AG09309 (cell line): ENCODE results near the gene RNASE12.
"Not testable (repeated sequence)": the region's sequence is repeated elsewhere in the genome, so short reads cannot be mapped to it uniquely, and the experiment has no call there.

Experiments
- DNase-seq: peaks from one replicate; pipeline ENCODE4 v3.0.0-alpha.2; 2010; ENCODE audit warnings: low read depth
- H3K4me3 ChIP-seq: 2 replicates; pipeline ENCODE4 v1.5.1; 2011; ENCODE audit warnings: mild to moderate bottlenecking, low read depth, low read length, moderate library complexity; ENCODE audit not compliant: control insufficient read depth
- CTCF ChIP-seq: IDR thresholded peaks from 2 replicates; pipeline ENCODE4 v1.5.1; 2011; ENCODE audit warnings: mild to moderate bottlenecking, low read depth, low read length, inconsistent platforms; ENCODE audit not compliant: insufficient read depth, control insufficient read depth; ENCODE audit errors: missing control alignments

The RNASE12 gene

GRCh38 chr14:20620798-20621478, 29.8 kb upstream of the RNASE12 start:
- no peak for TF ChIP-seq CTCF
- H3K4me3 ChIP-seq, result no peak overlapping the region
- no peak for DNase-seq

- DNase-seq, H3K4me3 ChIP-seq: not testable (repeated sequence)
These were observed 28.5 kb upstream of the RNASE12 start for GRCh38 chr14:20619688-20620087.

- no peak for DNase-seq
- no peak for TF ChIP-seq CTCF
- no peak overlapping the region for H3K4me3 ChIP-seq
These were observed 27.1 kb upstream of the RNASE12 start for GRCh38 chr14:20618271-20618749.

- no peak overlapping the region for H3K4me3 ChIP-seq
- TF ChIP-seq CTCF, result no peak
- DNase-seq, result no peak
These were observed 26.2 kb upstream of the RNASE12 start for GRCh38 chr14:20617138-20618003.

- H3K4me3 ChIP-seq, result no peak overlapping the region
- TF ChIP-seq CTCF, result no peak
- no peak for DNase-seq
These were observed 24.8 kb upstream of the RNASE12 start for GRCh38 chr14:20615996-20616395.

GRCh38 chr14:20614038-20614840, 23.1 kb upstream of the RNASE12 start:
- DNase-seq, result no peak
- TF ChIP-seq CTCF, result no peak
- peak overlapping the region; percentile 57 for H3K4me3 ChIP-seq
